Measurements from ENCODE around the gene RHOD. TPM values are rescaled to one million over a fixed set of nuclear protein-coding genes. Genes with fewer than 3 reads are reported as not detected.

Gene RHOD
- total and polyA plus RNA-seq, 10 of the 15 experiments (the other 5 are each of a cell fraction or from before 2014, with no cell fraction given) = 0.15 to 2.6 (median 1.9) TPM; not detected in 2

DNA sequence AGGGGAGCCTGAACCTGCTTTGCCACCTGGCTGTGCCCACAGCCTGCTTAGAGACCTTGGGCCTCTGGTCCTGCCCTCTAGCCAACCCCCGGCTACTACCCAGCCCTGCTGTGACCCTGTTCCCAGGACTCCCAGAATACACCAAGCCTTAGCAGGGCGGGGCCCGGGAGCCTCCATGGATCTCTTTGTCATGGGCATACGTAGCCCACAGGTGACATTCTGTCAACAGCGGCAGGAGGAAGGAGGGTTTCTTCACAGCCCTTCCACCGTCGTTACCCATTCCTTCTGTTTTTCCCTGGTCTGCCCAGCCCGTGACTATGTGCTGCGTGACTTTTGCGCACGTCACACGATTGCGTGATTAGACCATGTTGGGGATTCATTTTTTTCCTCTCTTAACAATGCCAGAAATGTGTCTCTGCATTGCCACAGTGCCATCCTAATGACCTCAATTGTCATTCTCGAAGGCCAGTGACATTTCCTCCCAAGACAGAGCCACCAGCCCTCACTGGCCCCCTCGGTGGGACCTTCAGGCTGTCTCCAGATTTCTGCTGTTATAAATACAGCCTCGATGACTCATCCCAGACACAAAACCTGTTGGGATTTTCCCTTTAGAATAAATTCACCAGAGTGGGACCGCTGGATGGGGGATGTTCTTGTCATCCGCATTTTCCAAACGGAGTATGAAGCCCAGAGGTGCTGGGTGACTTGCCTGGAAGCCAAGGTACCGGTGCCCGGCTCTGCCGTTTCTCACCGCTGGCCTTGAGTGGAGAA, 24.7 kb upstream of the RHOD start (continued):
- TF ChIP-seq, protein P1, sequence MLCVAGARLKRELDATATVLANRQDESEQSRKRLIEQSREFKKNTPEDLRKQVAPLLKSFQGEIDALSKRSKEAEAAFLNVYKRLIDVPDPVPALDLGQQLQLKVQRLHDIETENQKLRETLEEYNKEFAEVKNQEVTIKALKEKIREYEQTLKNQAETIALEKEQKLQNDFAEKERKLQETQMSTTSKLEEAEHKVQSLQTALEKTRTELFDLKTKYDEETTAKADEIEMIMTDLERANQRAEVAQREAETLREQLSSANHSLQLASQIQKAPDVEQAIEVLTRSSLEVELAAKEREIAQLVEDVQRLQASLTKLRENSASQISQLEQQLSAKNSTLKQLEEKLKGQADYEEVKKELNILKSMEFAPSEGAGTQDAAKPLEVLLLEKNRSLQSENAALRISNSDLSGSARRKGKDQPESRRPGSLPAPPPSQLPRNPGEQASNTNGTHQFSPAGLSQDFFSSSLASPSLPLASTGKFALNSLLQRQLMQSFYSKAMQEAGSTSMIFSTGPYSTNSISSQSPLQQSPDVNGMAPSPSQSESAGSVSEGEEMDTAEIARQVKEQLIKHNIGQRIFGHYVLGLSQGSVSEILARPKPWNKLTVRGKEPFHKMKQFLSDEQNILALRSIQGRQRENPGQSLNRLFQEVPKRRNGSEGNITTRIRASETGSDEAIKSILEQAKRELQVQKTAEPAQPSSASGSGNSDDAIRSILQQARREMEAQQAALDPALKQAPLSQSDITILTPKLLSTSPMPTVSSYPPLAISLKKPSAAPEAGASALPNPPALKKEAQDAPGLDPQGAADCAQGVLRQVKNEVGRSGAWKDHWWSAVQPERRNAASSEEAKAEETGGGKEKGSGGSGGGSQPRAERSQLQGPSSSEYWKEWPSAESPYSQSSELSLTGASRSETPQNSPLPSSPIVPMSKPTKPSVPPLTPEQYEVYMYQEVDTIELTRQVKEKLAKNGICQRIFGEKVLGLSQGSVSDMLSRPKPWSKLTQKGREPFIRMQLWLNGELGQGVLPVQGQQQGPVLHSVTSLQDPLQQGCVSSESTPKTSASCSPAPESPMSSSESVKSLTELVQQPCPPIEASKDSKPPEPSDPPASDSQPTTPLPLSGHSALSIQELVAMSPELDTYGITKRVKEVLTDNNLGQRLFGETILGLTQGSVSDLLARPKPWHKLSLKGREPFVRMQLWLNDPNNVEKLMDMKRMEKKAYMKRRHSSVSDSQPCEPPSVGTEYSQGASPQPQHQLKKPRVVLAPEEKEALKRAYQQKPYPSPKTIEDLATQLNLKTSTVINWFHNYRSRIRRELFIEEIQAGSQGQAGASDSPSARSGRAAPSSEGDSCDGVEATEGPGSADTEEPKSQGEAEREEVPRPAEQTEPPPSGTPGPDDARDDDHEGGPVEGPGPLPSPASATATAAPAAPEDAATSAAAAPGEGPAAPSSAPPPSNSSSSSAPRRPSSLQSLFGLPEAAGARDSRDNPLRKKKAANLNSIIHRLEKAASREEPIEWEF (IDR thresholded peaks at IDR 0.05; ENCODE audit: insufficient replicate concordance, low read depth, low read length) = no peak
- TF ChIP-seq LARP7 (IDR thresholded peaks at IDR 0.05) = no peak
- TF ChIP-seq, protein P2, sequence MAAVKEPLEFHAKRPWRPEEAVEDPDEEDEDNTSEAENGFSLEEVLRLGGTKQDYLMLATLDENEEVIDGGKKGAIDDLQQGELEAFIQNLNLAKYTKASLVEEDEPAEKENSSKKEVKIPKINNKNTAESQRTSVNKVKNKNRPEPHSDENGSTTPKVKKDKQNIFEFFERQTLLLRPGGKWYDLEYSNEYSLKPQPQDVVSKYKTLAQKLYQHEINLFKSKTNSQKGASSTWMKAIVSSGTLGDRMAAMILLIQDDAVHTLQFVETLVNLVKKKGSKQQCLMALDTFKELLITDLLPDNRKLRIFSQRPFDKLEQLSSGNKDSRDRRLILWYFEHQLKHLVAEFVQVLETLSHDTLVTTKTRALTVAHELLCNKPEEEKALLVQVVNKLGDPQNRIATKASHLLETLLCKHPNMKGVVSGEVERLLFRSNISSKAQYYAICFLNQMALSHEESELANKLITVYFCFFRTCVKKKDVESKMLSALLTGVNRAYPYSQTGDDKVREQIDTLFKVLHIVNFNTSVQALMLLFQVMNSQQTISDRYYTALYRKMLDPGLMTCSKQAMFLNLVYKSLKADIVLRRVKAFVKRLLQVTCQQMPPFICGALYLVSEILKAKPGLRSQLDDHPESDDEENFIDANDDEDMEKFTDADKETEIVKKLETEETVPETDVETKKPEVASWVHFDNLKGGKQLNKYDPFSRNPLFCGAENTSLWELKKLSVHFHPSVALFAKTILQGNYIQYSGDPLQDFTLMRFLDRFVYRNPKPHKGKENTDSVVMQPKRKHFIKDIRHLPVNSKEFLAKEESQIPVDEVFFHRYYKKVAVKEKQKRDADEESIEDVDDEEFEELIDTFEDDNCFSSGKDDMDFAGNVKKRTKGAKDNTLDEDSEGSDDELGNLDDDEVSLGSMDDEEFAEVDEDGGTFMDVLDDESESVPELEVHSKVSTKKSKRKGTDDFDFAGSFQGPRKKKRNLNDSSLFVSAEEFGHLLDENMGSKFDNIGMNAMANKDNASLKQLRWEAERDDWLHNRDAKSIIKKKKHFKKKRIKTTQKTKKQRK (IDR thresholded peaks at IDR 0.05; ENCODE audit: low read depth, low read length) = no peak
